Activated CD4-positive, alpha-beta T cell treated with anti-CD3 and anti-CD28 coated beads, Interleukin-2, amount 50 U/mL, for 1 hour (primary cell): ENCODE results near the gene NUFIP2.
"Not testable (repeated sequence)": the region's sequence is repeated elsewhere in the genome, so short reads cannot be mapped to it uniquely, and the experiment has no call there.

ENCODE experiments used
- DNase-seq: peaks from one replicate; pipeline ENCODE4 v3.0.0-alpha.2; 2020

Gene NUFIP2

GRCh38 chr17:29279397-29280070, 14.4 kb downstream of the NUFIP2 start:
- DNase-seq = no peak

GRCh38 chr17:29278692-29279091, 15.3 kb downstream of the NUFIP2 start:
- no peak for DNase-seq

GRCh38 chr17:29273924-29274323, 20.0 kb downstream of the NUFIP2 start:
- no peak for DNase-seq

GRCh38 chr17:29271980-29272379, 22.0 kb downstream of the NUFIP2 start:
- DNase-seq = not testable (repeated sequence)

GRCh38 chr17:29263916-29264315, 30.0 kb downstream of the NUFIP2 start:
- no peak for DNase-seq

GRCh38 chr17:29257756-29258155, 36.2 kb downstream of the NUFIP2 start:
- DNase-seq = no peak

GRCh38 chr17:29256735-29257466, 37.0 kb downstream of the NUFIP2 start:
- DNase-seq = no peak

GRCh38 chr17:29255926-29256522, 37.9 kb downstream of the NUFIP2 start:
- DNase-seq = no peak

GRCh38 chr17:29253037-29253436, 40.9 kb downstream of the NUFIP2 start:
- no peak for DNase-seq

GRCh38 chr17:29252101-29252791, 41.7 kb downstream of the NUFIP2 start:
- DNase-seq = no peak

GRCh38 chr17:29251184-29251583, 42.8 kb downstream of the NUFIP2 start:
- no peak for DNase-seq

GRCh38 chr17:29250666-29251065, 43.3 kb downstream of the NUFIP2 start:
- DNase-seq = no peak

GRCh38 chr17:29248845-29249244, 45.1 kb downstream of the NUFIP2 start:
- no peak for DNase-seq

GRCh38 chr17:29247219-29247618, 46.7 kb downstream of the NUFIP2 start:
- no peak for DNase-seq

GRCh38 chr17:29246628-29247027, 47.3 kb downstream of the NUFIP2 start, which contains the start of gene CRYBA1:
CRYBA1 (plus strand) TSS chr17:29246859; CDS start chr17:29246864, 5 bp downstream.
- DNase-seq = no peak

GRCh38 chr17:29245401-29245800, 48.5 kb downstream of the NUFIP2 start:
- no peak for DNase-seq

- no peak for DNase-seq
Observed at GRCh38 chr17:29243792-29244191, 50.2 kb downstream of the NUFIP2 start.

- no peak for DNase-seq
Observed at GRCh38 chr17:29242790-29243189, 51.2 kb downstream of the NUFIP2 start.

- DNase-seq = no peak
Observed at GRCh38 chr17:29242051-29242450, 51.9 kb downstream of the NUFIP2 start.

- no peak for DNase-seq
Observed at GRCh38 chr17:29240968-29241963, 52.7 kb downstream of the NUFIP2 start.

- DNase-seq = no peak
Observed at GRCh38 chr17:29240477-29240876, 53.5 kb downstream of the NUFIP2 start.
